ENCODE results near the gene TMEM252. TPM values are rescaled to one million over a fixed set of nuclear protein-coding genes. Genes with fewer than 3 reads are reported as not detected.

The TMEM252 gene
- total RNA-seq, 2 donors from 2014 or later: not detected

- WGBS, 2 experiments (ENCODE audit: insufficient coverage in 1 of 2, insufficient read length in 1 of 2): 84 to 93% methylated on average over 3 to 9 of the region's 9 CpGs
- H3K4me1 ChIP-seq (ENCODE audit: control insufficient read depth, insufficient read depth, low read length): peaks cover 4% of the 10 kb centered on the region
- no peaks in the 10 kb centered on the region for H3K36me3 ChIP-seq (ENCODE audit: control insufficient read depth, insufficient read depth, low read length)
- no peak for TF ChIP-seq CTCF (conservative IDR thresholded peaks at IDR 0.05)
- no peaks in the 10 kb centered on the region for H3K36me3 Mint-ChIP-seq (ENCODE audit: low read depth)
- H3K27ac ChIP-seq (ENCODE audit: low read depth, low read length): no peak overlapping the region
- no peaks in the 10 kb centered on the region for H3K9me3 ChIP-seq (ENCODE audit: control insufficient read depth, low read length)
- no peak overlapping the region for H3K4me3 Mint-ChIP-seq
- no peaks in the 10 kb centered on the region for H3K9me3 Mint-ChIP-seq
- peaks cover 12% of the 10 kb centered on the region for H3K4me1 Mint-ChIP-seq
- H3K27me3 ChIP-seq (ENCODE audit: control insufficient read depth, insufficient read depth, low read length, poor library complexity, severe bottlenecking): peaks cover 64% of the 10 kb centered on the region
- no peak for DNase-seq
- H3K9ac ChIP-seq (ENCODE audit: extremely low read depth, low read length, poor library complexity, severe bottlenecking): no peak overlapping the region
- peaks cover 89% of the 10 kb centered on the region for H3K27me3 Mint-ChIP-seq (ENCODE audit: insufficient read depth)
- H3K4me3 ChIP-seq (ENCODE audit: low read length): no peak overlapping the region
- H3K27ac Mint-ChIP-seq: no peak overlapping the region
These were observed 40.0 kb downstream of the TMEM252 start for GRCh38 chr9:68500457-68501381.

GRCh38 chr9:68498816-68499215, 41.9 kb downstream of the TMEM252 start:
- H3K9ac ChIP-seq (ENCODE audit: extremely low read depth, low read length, poor library complexity, severe bottlenecking): no peak overlapping the region
- Mint-ChIP-seq H3K9me3 (no peaks in the 10 kb centered on the region), H3K36me3 (ENCODE audit: low read depth) (no peaks in the 10 kb centered on the region), H3K27ac (no peak overlapping the region), H3K4me3 (no peak overlapping the region), H3K4me1 (peaks cover 12% of the 10 kb centered on the region), H3K27me3 (ENCODE audit: insufficient read depth) (peaks cover 89% of the 10 kb centered on the region)
- DNase-seq: no peak
- H3K4me1 ChIP-seq (ENCODE audit: control insufficient read depth, insufficient read depth, low read length): peaks cover 4% of the 10 kb centered on the region
- H3K4me3 ChIP-seq (ENCODE audit: low read length): no peak overlapping the region
- no peak for TF ChIP-seq CTCF (conservative IDR thresholded peaks at IDR 0.05)
- H3K27me3 ChIP-seq (ENCODE audit: control insufficient read depth, insufficient read depth, low read length, poor library complexity, severe bottlenecking): peaks cover 67% of the 10 kb centered on the region
- WGBS, 2 experiments (ENCODE audit: insufficient coverage in 1 of 2, insufficient read length in 1 of 2): 90 to 92% methylated on average over 1 to 2 of the region's 2 CpGs
- no peaks in the 10 kb centered on the region for H3K9me3 ChIP-seq (ENCODE audit: control insufficient read depth, low read length)
- H3K36me3 ChIP-seq (ENCODE audit: control insufficient read depth, insufficient read depth, low read length): no peaks in the 10 kb centered on the region
- H3K27ac ChIP-seq (ENCODE audit: low read depth, low read length): no peak overlapping the region

GRCh38 chr9:68497629-68498028, 43.1 kb downstream of the TMEM252 start:
- Mint-ChIP-seq H3K27ac (no peak overlapping the region), H3K27me3 (ENCODE audit: insufficient read depth) (peaks cover 88% of the 10 kb centered on the region), H3K4me1 (peaks cover 12% of the 10 kb centered on the region), H3K36me3 (ENCODE audit: low read depth) (no peaks in the 10 kb centered on the region), H3K4me3 (no peak overlapping the region), H3K9me3 (no peaks in the 10 kb centered on the region)
- no peaks in the 10 kb centered on the region for H3K9me3 ChIP-seq (ENCODE audit: control insufficient read depth, low read length)
- H3K4me1 ChIP-seq (ENCODE audit: control insufficient read depth, insufficient read depth, low read length): peaks cover 4% of the 10 kb centered on the region
- no peaks in the 10 kb centered on the region for H3K36me3 ChIP-seq (ENCODE audit: control insufficient read depth, insufficient read depth, low read length)
- no peak overlapping the region for H3K9ac ChIP-seq (ENCODE audit: extremely low read depth, low read length, poor library complexity, severe bottlenecking)
- no peak for TF ChIP-seq CTCF (conservative IDR thresholded peaks at IDR 0.05)
- no peak overlapping the region for H3K27ac ChIP-seq (ENCODE audit: low read depth, low read length)
- WGBS, 2 experiments (ENCODE audit: insufficient coverage in 1 of 2, insufficient read length in 1 of 2): 100% methylated on average over 1 of the region's 1 CpG
- peaks cover 77% of the 10 kb centered on the region for H3K27me3 ChIP-seq (ENCODE audit: control insufficient read depth, insufficient read depth, low read length, poor library complexity, severe bottlenecking)
- no peak for DNase-seq
- no peak overlapping the region for H3K4me3 ChIP-seq (ENCODE audit: low read length)
